HG02759 (cell line): Measurements from ENCODE around the gene EWSR1.
"Not testable (repeated sequence)": the region's sequence is repeated elsewhere in the genome, so short reads cannot be mapped to it uniquely, and the experiment has no call there.

Experiments used
- ATAC-seq: cut with Tn5 transposase; IDR thresholded peaks from one replicate; pipeline ENCODE4 v1.9.1; 2021; ENCODE audit warnings: mild to moderate bottlenecking, moderate library complexity; ENCODE audit not compliant: unreplicated experiment

Gene EWSR1

GRCh38 chr22:29245626-29246385 lies 22.3 kb upstream of the EWSR1 start:
- ATAC-seq, result no peak

- not testable (repeated sequence) for ATAC-seq
Measured at GRCh38 chr22:29247891-29248290, 20.2 kb upstream of the EWSR1 start.

GRCh38 chr22:29251265-29251664 lies 16.8 kb upstream of the EWSR1 start:
- ATAC-seq, result no peak

- no peak for ATAC-seq
Measured at GRCh38 chr22:29251981-29252911, 15.8 kb upstream of the EWSR1 start.

GRCh38 chr22:29253561-29254285 lies 14.3 kb upstream of the EWSR1 start:
- ATAC-seq, result no peak

- ATAC-seq, result no peak
Measured at GRCh38 chr22:29254286-29254660, 13.8 kb upstream of the EWSR1 start.

- no peak for ATAC-seq
Measured at GRCh38 chr22:29255064-29255621, 12.9 kb upstream of the EWSR1 start.

- no peak for ATAC-seq
Measured at GRCh38 chr22:29256606-29257325, 11.3 kb upstream of the EWSR1 start.

GRCh38 chr22:29257751-29258181 lies 10.3 kb upstream of the EWSR1 start:
- ATAC-seq, result no peak

- ATAC-seq, result no peak
Measured at GRCh38 chr22:29258407-29259252, 9.4 kb upstream of the EWSR1 start.

- ATAC-seq, result no peak
Measured at GRCh38 chr22:29259253-29259899, 8.7 kb upstream of the EWSR1 start.

GRCh38 chr22:29260031-29260560 lies 8.0 kb upstream of the EWSR1 start:
- ATAC-seq, result no peak

- ATAC-seq, result no peak
Measured at GRCh38 chr22:29260601-29261315, 7.3 kb upstream of the EWSR1 start.

GRCh38 chr22:29263791-29264276 lies 4.2 kb upstream of the EWSR1 start:
- ATAC-seq, result no peak

GRCh38 chr22:29265305-29265704 lies 2.8 kb upstream of the EWSR1 start:
- no peak for ATAC-seq

- no peak for ATAC-seq
Measured at GRCh38 chr22:29265929-29266328, 2.1 kb upstream of the EWSR1 start.

- ATAC-seq, result no peak
Measured at GRCh38 chr22:29266564-29267461, 1.3 kb upstream of the EWSR1 start.
